Coronary artery (tissue), 2 donors: ENCODE results near the gene FNDC11.

Experiments
- DNase-seq: peaks from one replicate; pipeline ENCODE4 v3.0.0-alpha.2; 2017; ENCODE audit warnings: low spot score
- H3K27ac ChIP-seq, 2 donors: fragments of 200-600 bp; sonication (generic); one replicate each; pipeline ENCODE4 v1.5.1; 2016 to 2019
- H3K4me3 ChIP-seq: fragments of 200-600 bp; sonication (generic); 2 replicates; pipeline ENCODE4 v1.5.1; 2016; ENCODE audit warnings: mild to moderate bottlenecking, moderate library complexity
- TF ChIP-seq, protein P1 (sequence below): fragments of 200-600 bp; sonication (generic); IDR thresholded peaks from one replicate; pipeline ENCODE4 v1.5.1; 2019; ENCODE audit warnings: antibody characterized with exemption

The FNDC11 gene

DNA sequence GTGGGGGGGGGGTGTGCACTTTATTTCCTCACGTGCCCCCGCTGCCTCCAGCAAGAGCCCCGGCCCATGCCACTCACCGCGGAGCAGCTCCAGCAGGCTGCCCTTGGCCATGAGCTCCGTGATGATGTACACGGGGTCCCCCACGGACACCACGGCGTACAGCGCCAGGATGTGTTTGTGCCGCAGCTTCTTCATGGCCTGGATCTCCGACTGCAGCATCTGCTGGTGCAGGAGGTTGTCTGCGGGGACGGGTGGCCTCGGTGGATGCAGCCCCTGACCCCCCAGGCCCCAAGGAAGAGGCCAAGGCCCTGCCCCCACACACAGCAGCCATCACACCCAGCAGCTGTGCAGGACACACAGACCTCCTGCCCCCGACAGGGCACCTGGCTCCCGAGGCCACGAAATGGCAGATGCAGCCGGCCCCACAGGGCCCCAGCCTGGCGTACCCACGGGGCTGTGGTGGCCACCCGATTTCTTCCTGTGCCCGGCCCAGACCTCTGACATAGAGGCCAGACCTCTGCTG is 21.4 kb upstream of the FNDC11 start:
- Histone ChIP-seq H3K4me3 (no peak overlapping the region), H3K27ac (no peak overlapping the region)
- no peak for DNase-seq
- TF ChIP-seq, protein P1, sequence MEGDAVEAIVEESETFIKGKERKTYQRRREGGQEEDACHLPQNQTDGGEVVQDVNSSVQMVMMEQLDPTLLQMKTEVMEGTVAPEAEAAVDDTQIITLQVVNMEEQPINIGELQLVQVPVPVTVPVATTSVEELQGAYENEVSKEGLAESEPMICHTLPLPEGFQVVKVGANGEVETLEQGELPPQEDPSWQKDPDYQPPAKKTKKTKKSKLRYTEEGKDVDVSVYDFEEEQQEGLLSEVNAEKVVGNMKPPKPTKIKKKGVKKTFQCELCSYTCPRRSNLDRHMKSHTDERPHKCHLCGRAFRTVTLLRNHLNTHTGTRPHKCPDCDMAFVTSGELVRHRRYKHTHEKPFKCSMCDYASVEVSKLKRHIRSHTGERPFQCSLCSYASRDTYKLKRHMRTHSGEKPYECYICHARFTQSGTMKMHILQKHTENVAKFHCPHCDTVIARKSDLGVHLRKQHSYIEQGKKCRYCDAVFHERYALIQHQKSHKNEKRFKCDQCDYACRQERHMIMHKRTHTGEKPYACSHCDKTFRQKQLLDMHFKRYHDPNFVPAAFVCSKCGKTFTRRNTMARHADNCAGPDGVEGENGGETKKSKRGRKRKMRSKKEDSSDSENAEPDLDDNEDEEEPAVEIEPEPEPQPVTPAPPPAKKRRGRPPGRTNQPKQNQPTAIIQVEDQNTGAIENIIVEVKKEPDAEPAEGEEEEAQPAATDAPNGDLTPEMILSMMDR, result no peak

DNA sequence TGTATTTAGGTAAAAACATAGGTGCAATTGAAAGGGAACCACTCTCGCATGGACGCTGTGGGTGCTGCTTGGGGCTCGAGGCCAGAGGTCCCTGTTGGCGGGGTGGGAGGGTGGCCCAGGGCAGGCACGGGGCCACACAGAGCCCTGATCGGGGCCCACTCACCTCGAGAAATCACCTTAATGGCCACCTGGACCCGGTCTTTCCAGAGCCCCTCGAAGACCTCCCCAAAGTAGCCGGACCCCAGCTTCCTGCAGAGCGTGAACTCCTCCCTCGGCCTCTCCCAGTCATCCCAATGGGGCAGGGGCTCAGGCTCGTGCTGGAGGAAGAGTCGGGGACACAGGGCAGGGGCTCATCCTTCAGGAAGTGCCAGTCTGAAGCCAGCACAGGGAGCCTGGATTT is 20.6 kb upstream of the FNDC11 start:
- TF ChIP-seq, protein P1, result no peak
- Histone ChIP-seq H3K27ac (no peak overlapping the region), H3K4me3 (no peak overlapping the region)
- DNase-seq, result no peak

DNA sequence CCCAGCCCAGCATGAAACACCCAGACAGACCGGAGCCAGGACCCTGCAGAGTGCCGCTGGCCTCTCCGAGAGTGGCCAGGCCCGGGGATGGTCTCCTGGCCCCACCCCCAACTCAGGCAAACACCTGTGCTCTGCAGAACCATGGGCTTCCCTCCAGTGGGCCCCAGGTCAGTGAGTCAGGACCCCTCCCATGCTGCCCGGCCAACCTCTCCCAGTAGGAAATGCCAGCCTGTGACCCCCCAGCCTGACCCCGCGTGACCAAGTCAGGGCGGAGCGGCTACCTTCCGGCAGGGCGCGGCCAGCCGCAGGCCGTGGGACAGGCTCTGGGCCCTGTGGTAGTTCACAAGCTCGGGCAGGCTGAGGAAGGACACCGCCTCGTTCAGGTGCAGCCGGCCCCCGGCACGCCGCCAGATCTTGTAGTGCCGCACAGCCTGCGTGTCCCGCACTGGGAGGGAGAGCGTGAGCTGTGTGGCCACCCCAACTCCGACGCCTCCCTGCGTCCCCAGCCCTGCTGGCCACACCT is 20.0 kb upstream of the FNDC11 start:
- Histone ChIP-seq H3K4me3 (no peak overlapping the region), H3K27ac (no peak overlapping the region)
- no peak for DNase-seq
- TF ChIP-seq, protein P1, result no peak

DNA sequence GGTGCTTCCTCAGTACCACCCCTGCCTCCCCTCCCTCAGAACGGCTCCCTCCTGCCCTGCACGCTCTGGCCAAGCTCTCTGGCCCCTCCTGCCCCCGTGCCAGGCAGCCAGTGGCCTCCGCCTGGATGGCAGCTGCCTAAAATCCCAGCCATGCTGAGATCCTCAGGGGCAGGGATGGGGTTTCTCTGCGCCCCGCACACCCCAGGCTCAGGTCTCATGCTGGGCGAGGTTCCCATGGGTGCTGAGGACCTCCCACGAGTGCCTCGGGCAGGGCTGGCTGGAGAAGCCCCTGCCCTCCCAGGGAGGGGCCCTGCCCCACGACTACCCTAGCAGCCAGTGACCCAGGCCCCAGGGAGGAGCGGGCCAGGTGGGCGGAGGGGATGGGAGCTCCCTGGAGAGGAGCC is 19.5 kb upstream of the FNDC11 start:
- no peak for DNase-seq
- no peak overlapping the region for H3K27ac ChIP-seq
- TF ChIP-seq, protein P1, result no peak
- no peak overlapping the region for H3K4me3 ChIP-seq

DNA sequence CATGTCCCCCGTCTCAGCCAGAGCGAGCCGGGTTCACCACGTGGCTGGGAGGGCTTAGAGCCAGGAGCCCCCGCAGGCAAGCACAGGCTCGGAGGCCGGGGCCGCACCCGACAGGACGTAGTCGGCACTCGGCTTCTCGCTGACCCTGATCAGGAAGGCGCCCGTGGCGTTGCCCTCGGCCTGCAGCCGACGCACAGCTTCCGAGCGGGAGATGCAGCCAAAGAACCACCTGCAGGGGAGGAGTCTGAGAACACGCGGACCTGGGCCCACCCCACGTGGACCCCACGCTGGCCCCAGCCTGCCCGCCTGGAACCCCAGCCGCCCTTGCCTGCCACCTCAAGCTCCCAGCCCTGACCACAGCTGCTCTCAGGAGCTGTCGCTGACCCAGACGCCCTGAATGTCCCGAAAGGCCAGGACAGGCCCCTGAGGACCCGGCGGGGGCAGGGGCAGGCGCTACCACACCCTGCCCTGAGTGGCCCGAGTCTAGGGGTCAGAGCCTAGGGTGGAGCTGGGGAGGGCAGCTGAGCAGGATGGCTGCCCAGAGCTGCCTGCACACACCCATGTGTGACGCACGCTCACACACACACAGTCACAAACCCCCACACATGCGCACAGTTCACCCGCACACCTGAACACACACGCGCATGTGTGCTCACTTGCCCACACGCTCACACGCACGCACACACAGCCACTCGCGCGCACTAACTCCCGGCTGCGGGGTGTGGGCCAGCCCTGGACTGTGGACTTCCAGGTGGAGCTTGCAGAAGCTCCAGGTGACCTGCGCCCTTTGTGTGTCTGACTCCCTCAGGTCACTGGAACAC is 18.9 kb upstream of the FNDC11 start:
- TF ChIP-seq, protein P1, result no peak
- Histone ChIP-seq H3K27ac (no peak overlapping the region), H3K4me3 (no peak overlapping the region)
- no peak for DNase-seq

DNA sequence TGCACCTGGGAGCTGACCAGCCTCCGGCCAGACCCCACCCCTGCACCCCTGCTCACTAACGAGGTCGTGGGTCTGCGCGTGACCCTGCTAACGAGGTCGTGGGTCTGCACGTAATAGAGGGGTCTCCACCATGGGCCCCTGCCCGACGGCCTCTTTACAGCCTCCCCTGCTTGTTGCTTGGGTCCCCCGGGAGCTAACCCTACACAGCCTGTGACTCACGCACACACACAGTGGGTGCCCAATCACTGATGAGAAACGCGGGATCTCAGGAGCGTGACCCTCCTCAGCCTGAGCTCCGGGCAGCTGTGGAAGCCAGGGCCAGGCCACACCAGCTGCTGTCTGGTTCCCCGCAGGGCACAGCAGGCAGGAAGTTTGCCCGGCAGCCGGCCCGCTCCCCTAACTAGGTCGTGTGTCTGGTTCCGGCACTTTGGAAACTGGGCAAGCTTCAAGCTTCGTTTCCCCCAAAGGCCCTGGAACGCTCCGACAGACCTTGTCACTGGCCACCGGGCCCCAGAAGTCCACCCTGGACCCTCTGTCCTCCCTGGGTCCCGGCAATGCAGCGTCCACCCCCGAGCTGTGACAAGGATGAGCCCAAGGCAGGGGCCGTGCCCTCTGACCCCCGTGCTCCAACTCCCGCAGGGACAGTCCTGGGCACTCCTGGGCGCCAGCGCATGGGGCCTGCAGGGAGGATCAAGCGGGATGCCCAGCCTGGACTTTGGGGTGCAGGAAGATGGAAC is 17.6 kb upstream of the FNDC11 start:
- no peak for DNase-seq
- Histone ChIP-seq H3K27ac (no peak overlapping the region), H3K4me3 (no peak overlapping the region)
- TF ChIP-seq, protein P1, result no peak
